NB4 (cell line): ENCODE measurements around the gene LYST.

ENCODE experiments used
- POLR2A ChIP-seq: IDR thresholded peaks from 2 replicates; pipeline ENCODE4 v1.6.1; 2011; ENCODE audit warnings: mild to moderate bottlenecking; ENCODE audit not compliant: insufficient read length; ENCODE audit errors: extremely low read depth
- TF ChIP-seq, protein P1 (sequence below): IDR thresholded peaks from one replicate; pipeline ENCODE4 v1.5.1; 2012; ENCODE audit warnings: low read depth, low read length

DNA sequence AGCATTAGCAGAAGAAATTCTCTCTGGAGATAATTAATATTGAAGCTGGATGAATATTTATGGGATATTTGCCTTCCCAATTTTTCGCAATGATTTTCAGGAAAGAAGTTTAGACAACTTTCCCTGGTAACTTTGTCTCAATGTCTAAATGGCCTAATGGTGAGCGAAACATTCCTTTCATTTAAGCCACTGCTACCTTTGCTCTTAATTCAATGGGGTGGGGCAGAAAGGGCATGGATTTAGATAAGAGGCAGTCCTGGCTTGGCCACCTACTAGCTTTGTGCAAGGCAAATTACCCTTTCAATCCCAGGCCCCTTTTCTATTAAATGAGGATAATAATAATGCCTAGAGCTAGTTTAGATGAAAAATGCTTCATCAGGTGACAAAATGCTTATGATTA, 27.1 kb upstream of the LYST start:
- TF ChIP-seq, protein P1, sequence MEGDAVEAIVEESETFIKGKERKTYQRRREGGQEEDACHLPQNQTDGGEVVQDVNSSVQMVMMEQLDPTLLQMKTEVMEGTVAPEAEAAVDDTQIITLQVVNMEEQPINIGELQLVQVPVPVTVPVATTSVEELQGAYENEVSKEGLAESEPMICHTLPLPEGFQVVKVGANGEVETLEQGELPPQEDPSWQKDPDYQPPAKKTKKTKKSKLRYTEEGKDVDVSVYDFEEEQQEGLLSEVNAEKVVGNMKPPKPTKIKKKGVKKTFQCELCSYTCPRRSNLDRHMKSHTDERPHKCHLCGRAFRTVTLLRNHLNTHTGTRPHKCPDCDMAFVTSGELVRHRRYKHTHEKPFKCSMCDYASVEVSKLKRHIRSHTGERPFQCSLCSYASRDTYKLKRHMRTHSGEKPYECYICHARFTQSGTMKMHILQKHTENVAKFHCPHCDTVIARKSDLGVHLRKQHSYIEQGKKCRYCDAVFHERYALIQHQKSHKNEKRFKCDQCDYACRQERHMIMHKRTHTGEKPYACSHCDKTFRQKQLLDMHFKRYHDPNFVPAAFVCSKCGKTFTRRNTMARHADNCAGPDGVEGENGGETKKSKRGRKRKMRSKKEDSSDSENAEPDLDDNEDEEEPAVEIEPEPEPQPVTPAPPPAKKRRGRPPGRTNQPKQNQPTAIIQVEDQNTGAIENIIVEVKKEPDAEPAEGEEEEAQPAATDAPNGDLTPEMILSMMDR = no peak
- no peak for TF ChIP-seq POLR2A
